ENCODE results near the gene TNPO3.

Gene TNPO3

DNA sequence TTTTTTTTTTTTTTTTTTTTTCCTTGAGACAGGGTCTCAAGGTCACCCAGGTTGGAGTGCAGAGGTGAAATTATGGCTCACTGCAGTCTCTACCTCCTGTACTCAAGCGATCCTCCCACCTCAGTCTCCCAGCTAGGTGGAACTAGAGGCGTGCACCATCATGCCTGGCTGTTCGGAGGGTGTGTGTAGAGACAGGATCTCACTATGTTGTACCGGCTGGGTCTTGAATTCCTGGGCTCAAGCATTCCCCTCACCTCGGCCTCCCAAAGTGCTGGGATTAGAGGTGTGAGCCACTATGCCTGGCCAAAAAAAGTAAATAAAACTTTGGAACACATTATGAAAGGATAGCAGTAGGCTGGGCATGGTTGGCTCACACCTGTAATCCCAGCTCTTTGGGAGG lies 39.6 kb upstream of the TNPO3 start:
- in situ Hi-C loops (cut with MboI; ENCODE audit: low sequenced_read_pairs, unreplicated experiment), result loop anchor here (10.0 to 25.0 kb wide), 2 partner anchors 110 to 182 kb away; partner anchors contain the start of gene KCP
- no peak for DNase-seq (ENCODE audit: low spot score)
- TF ChIP-seq, protein P1, sequence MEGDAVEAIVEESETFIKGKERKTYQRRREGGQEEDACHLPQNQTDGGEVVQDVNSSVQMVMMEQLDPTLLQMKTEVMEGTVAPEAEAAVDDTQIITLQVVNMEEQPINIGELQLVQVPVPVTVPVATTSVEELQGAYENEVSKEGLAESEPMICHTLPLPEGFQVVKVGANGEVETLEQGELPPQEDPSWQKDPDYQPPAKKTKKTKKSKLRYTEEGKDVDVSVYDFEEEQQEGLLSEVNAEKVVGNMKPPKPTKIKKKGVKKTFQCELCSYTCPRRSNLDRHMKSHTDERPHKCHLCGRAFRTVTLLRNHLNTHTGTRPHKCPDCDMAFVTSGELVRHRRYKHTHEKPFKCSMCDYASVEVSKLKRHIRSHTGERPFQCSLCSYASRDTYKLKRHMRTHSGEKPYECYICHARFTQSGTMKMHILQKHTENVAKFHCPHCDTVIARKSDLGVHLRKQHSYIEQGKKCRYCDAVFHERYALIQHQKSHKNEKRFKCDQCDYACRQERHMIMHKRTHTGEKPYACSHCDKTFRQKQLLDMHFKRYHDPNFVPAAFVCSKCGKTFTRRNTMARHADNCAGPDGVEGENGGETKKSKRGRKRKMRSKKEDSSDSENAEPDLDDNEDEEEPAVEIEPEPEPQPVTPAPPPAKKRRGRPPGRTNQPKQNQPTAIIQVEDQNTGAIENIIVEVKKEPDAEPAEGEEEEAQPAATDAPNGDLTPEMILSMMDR (IDR thresholded peaks at IDR 0.05; ENCODE audit: borderline replicate concordance, control extremely low read depth, extremely low read depth, insufficient read depth, missing control alignments), result no peak

DNA sequence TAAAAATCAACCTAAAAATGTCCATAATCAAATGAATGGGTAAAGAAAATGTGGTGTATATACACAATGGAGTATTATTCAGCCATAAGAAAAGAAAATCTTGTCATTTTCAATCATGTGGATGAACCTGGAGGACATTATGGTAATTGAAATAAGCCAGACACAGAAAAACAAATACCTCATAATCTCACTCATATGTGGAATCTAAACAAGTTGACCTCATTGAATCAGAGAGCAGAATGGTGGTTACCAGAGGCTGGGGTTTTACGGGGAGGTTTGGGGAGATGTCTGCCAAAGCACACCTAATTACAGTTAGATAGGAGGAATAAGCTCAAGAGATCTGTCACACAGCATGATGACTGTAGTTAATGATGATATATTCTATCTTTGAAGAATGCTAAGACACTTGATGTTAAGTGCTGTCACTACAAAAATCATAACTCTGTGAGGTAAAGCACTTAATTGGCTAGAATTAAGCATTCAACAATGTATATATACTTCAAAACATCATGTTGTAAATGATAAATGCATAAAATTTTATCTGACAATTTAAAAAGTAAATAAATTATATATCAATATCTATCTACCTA lies 39.1 kb upstream of the TNPO3 start:
- no peak for DNase-seq (ENCODE audit: low spot score)
- in situ Hi-C loops (cut with MboI; ENCODE audit: low sequenced_read_pairs, unreplicated experiment), result loop anchor here (10.0 to 25.0 kb wide), 2 partner anchors 111 to 182 kb away; partner anchors contain the start of gene KCP
- TF ChIP-seq, protein P1 (IDR thresholded peaks at IDR 0.05; ENCODE audit: borderline replicate concordance, control extremely low read depth, extremely low read depth, insufficient read depth, missing control alignments), result no peak

GRCh38 chr7:129091484-129092002 lies 36.6 kb upstream of the TNPO3 start:
- peak; percentile 81 for DNase-seq (ENCODE audit: low spot score)
- TF ChIP-seq, protein P1 (IDR thresholded peaks at IDR 0.05; ENCODE audit: borderline replicate concordance, control extremely low read depth, extremely low read depth, insufficient read depth, missing control alignments), result peak; percentile 99
- in situ Hi-C loops (cut with MboI; ENCODE audit: low sequenced_read_pairs, unreplicated experiment), result loop anchor here (10.0 to 25.0 kb wide), 2 partner anchors 113 to 179 kb away; partner anchors contain the start of gene KCP

DNA sequence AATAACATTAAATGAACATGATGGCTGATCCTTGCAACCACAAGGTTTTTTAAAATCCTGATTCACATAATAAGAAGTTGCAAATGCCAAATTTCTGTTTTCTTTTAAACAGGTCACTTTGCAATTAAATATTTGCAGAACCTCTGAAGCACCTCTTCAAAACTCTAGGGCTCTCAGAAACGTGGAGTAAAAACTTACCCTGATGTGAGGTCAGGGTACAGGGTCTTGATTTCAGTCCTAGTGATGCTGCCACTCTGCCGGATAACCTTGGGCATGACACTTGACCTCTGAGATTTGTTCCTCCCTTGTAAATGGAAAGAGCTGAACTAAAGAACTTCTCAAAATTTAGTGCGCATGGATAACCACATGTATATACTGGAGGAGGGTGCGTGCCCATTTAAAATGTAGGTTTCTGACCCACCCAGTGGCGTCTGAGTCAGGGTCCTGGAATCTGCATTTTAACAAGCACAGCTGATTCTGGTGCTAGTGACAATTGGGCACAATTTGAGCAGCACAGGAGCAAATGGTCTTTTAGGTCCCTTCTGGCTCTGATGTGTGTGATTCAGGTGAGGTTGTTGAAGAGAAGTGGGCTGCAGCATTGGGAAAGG lies 35.5 kb upstream of the TNPO3 start:
- TF ChIP-seq, protein P1 (IDR thresholded peaks at IDR 0.05; ENCODE audit: borderline replicate concordance, control extremely low read depth, extremely low read depth, insufficient read depth, missing control alignments), result no peak
- in situ Hi-C loops (cut with MboI; ENCODE audit: low sequenced_read_pairs, unreplicated experiment), result loop anchor here (10.0 to 25.0 kb wide), 2 partner anchors 114 to 178 kb away; partner anchors contain the start of gene KCP
- DNase-seq (ENCODE audit: low spot score), result no peak

DNA sequence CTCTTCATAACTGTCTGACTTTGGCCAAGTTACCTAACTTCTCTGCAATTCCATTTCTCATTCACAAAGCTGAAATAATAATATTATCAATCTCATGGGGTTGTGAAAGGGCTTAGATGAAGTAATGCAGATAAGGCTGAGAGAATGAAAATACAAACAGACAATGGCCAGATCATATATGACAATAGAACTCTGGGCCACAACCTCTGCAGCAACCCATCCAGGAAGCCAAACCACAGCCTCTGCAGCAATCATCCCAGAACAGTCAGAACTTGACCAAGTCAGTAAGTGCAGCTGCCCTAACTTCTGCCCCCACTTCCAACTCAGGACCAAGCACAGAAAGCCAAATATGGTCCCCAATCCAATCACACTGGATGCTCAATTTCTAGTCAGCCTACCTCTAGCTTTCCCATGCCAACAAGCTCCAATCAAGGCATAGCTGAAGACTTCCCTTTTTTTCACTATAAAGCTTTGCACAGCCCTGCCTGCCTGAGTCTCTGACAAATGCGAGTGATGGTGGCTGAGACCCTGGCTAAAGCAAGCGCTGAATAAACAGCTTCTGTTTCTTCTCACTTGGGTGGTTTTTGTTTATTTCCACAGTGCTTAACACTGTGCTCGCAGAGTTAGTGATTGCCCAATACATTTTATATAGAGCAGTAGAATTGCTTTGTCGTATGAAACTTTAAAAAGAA lies 34.8 kb upstream of the TNPO3 start:
- TF ChIP-seq, protein P1 (IDR thresholded peaks at IDR 0.05; ENCODE audit: borderline replicate concordance, control extremely low read depth, extremely low read depth, insufficient read depth, missing control alignments), result no peak
- DNase-seq (ENCODE audit: low spot score), result peak; percentile 57
- in situ Hi-C loops (cut with MboI; ENCODE audit: low sequenced_read_pairs, unreplicated experiment), result loop anchor here (10.0 to 25.0 kb wide), 2 partner anchors 115 to 177 kb away; partner anchors contain the start of gene KCP

DNA sequence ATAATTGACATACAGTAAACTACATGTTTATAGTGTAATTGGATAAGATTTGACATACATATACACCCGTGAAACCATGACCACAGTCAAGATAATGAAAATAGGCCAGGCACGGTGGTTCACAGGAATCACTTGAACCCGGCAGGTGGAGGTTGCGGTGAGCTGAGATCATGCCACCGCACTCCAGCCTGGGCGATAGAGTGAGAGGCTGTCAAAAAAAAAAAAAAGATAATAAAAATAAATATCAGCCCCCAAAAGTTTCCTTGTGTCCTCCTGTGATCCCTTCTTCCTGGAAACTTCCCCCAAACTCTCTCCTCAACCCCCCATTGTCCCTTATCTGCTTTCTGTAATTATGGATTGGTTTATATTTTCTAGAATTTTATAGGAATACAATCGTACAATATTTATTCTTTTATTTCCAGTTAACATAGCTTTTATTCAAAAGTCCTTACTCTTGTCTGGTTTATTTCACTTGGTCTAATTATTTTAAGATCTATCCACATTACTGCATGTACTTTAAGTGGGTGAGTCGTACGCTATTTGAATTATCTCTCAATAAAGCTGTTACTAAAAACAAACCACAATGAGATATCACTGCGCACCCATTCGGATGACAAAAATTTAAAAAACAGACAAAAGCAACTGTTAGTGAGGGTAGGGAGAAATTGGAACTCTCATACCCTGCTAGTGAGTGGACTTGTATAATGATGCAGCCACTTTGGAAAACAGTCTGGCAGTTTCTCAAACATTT lies 30.1 kb upstream of the TNPO3 start:
- in situ Hi-C loops (cut with MboI; ENCODE audit: low sequenced_read_pairs, unreplicated experiment), result loop anchor here (25.0 kb wide), 1 partner anchor 173 kb away; the partner anchor contains the start of gene KCP
- no peak for DNase-seq (ENCODE audit: low spot score)
- TF ChIP-seq, protein P1 (IDR thresholded peaks at IDR 0.05; ENCODE audit: borderline replicate concordance, control extremely low read depth, extremely low read depth, insufficient read depth, missing control alignments), result no peak

Measured in GM13976 (cell line).